BE2C (cell line): ENCODE measurements around the gene NT5E.

ENCODE experiments used
- DNase-seq: peaks from one replicate; pipeline ENCODE4 v3.0.0-alpha.2; 2020
- H3K27me3 ChIP-seq: fragments of 250-450 bp; sonication (Bioruptor Pico); 2 replicates; pipeline ENCODE4 v1.5.1; 2020; ENCODE audit warnings: mild to moderate bottlenecking
- H3K36me3 ChIP-seq: fragments of 250-450 bp; sonication (Bioruptor Pico); 2 replicates; pipeline ENCODE4 v1.5.1; 2020; ENCODE audit warnings: mild to moderate bottlenecking
- H3K4me1 ChIP-seq: fragments of 250-450 bp; sonication (Bioruptor Pico); 2 replicates; pipeline ENCODE4 v1.5.1; 2020
- H3K4me3 ChIP-seq: 2 replicates; pipeline ENCODE4 v1.5.1; 2011; ENCODE audit warnings: low read depth, low read length
- H3K9me3 ChIP-seq: fragments of 250-450 bp; sonication (Bioruptor Pico); 2 replicates; pipeline ENCODE4 v1.5.1; 2020
- CTCF ChIP-seq: IDR thresholded peaks from 2 replicates; pipeline ENCODE4 v1.5.1; 2012; ENCODE audit warnings: mild to moderate bottlenecking, low read depth, low read length

Gene NT5E

GRCh38 chr6:85463621-85464259 lies 13.9 kb downstream of the NT5E start:
- Histone ChIP-seq H3K9me3 (no peaks in the 10 kb centered on the region), H3K4me1 (no peaks in the 10 kb centered on the region; the same call in 1 of the 2 replicates), H3K27me3 (no peaks in the 10 kb centered on the region), H3K4me3 (no peak overlapping the region), H3K36me3 (no peaks in the 10 kb centered on the region)
- no peak for TF ChIP-seq CTCF
- DNase-seq = no peak

- DNase-seq = no peak
- H3K9me3 ChIP-seq = no peaks in the 10 kb centered on the region
- TF ChIP-seq CTCF = no peak
- H3K27me3 ChIP-seq = no peaks in the 10 kb centered on the region
- H3K36me3 ChIP-seq = no peaks in the 10 kb centered on the region
- no peaks in the 10 kb centered on the region; the same call in 1 of the 2 replicates for H3K4me1 ChIP-seq
- H3K4me3 ChIP-seq = no peak overlapping the region
Measured at GRCh38 chr6:85464260-85464644, 14.4 kb downstream of the NT5E start.

- TF ChIP-seq CTCF = no peak
- Histone ChIP-seq H3K27me3 (no peaks in the 10 kb centered on the region), H3K9me3 (no peaks in the 10 kb centered on the region), H3K4me1 (no peaks in the 10 kb centered on the region; the same call in 1 of the 2 replicates), H3K4me3 (no peak overlapping the region), H3K36me3 (no peaks in the 10 kb centered on the region)
- DNase-seq = no peak
Measured at GRCh38 chr6:85464722-85465150, 14.9 kb downstream of the NT5E start.

- H3K27me3 ChIP-seq = no peaks in the 10 kb centered on the region
- no peak for DNase-seq
- no peaks in the 10 kb centered on the region for H3K9me3 ChIP-seq
- no peaks in the 10 kb centered on the region for H3K36me3 ChIP-seq
- no peak for TF ChIP-seq CTCF
- H3K4me1 ChIP-seq = no peaks in the 10 kb centered on the region
- H3K4me3 ChIP-seq = no peak overlapping the region
Measured at GRCh38 chr6:85465762-85466161, 15.9 kb downstream of the NT5E start.

- no peak for TF ChIP-seq CTCF
- Histone ChIP-seq H3K4me3 (no peak overlapping the region), H3K36me3 (no peaks in the 10 kb centered on the region), H3K27me3 (no peaks in the 10 kb centered on the region), H3K4me1 (no peaks in the 10 kb centered on the region), H3K9me3 (no peaks in the 10 kb centered on the region)
- DNase-seq = no peak
Measured at GRCh38 chr6:85468326-85468725, 18.4 kb downstream of the NT5E start.

GRCh38 chr6:85469276-85470022 lies 19.6 kb downstream of the NT5E start:
- no peaks in the 10 kb centered on the region for H3K9me3 ChIP-seq
- no peaks in the 10 kb centered on the region for H3K36me3 ChIP-seq
- no peaks in the 10 kb centered on the region for H3K27me3 ChIP-seq

More at GRCh38 chr6:85469276-85470022, 19.6 kb downstream of the NT5E start:
- no peak for TF ChIP-seq CTCF
- no peak for DNase-seq
- H3K4me3 ChIP-seq = no peak overlapping the region
- H3K4me1 ChIP-seq = no peaks in the 10 kb centered on the region; the same call in 1 of the 2 replicates
